Astrocyte (in vitro differentiated cells and primary cell): ENCODE data around the gene MNT. TPM values are rescaled to one million over a fixed set of nuclear protein-coding genes. Genes with fewer than 3 reads are reported as not detected.

Experiments used
- DNase-seq: peaks from one replicate; pipeline ENCODE4 v3.0.0-alpha.2; 2010; ENCODE audit warnings: low read depth
- FAIRE-seq: peaks from 2 replicates; lab custom pipeline; 2011; peaks lifted over from hg19 to GRCh38; lab: Jason Lieb, UNC
- H2AFZ ChIP-seq: 2 replicates; pipeline ENCODE4 v1.6.0; 2012; ENCODE audit warnings: low read depth, low read length, inconsistent platforms
- H3K27ac ChIP-seq: 2 replicates; pipeline ENCODE4 v1.5.1; 2011; ENCODE audit warnings: low read depth, low read length, inconsistent platforms
- H3K27me3 ChIP-seq: 2 replicates; pipeline ENCODE4 v1.6.0; 2011; ENCODE audit warnings: low read length, inconsistent platforms; ENCODE audit not compliant: insufficient read depth
- H3K36me3 ChIP-seq: 2 replicates; pipeline ENCODE4 v1.5.1; 2011; ENCODE audit warnings: low read length, inconsistent platforms; ENCODE audit not compliant: insufficient read depth
- H3K4me1 ChIP-seq: 2 replicates; pipeline ENCODE4 v1.5.1; 2011; ENCODE audit warnings: low read length, inconsistent platforms; ENCODE audit not compliant: insufficient read depth
- H3K4me2 ChIP-seq: 2 replicates; pipeline ENCODE4 v1.6.0; 2012; ENCODE audit warnings: low read length, inconsistent platforms
- H3K4me3 ChIP-seq: 2 replicates; pipeline ENCODE4 v1.5.1; 2011; ENCODE audit warnings: low read depth, mild to moderate bottlenecking, low read length, inconsistent platforms; ENCODE audit not compliant: insufficient read depth
- H3K79me2 ChIP-seq: 2 replicates; pipeline ENCODE4 v1.6.0; 2012; ENCODE audit warnings: mild to moderate bottlenecking, low read length, inconsistent platforms; ENCODE audit not compliant: insufficient read depth
- H3K9ac ChIP-seq: 2 replicates; pipeline ENCODE4 v1.6.0; 2012; ENCODE audit warnings: mild to moderate bottlenecking, low read length, inconsistent platforms
- H3K9me3 ChIP-seq: 2 replicates; pipeline ENCODE4 v1.5.1; 2012; ENCODE audit warnings: low read depth, mild to moderate bottlenecking, low read length, inconsistent platforms; ENCODE audit not compliant: insufficient read depth
- H4K20me1 ChIP-seq: 2 replicates; pipeline ENCODE4 v1.6.0; 2012; ENCODE audit warnings: low read length, inconsistent platforms; ENCODE audit not compliant: insufficient read depth
- H3K27ac Mint-ChIP-seq: one replicate; pipeline ENCODE4 v1.8.0; 2021; ENCODE audit warnings: mild to moderate bottlenecking, mixed read lengths; ENCODE audit not compliant: unreplicated experiment
- H3K27me3 Mint-ChIP-seq: one replicate; pipeline ENCODE4 v1.8.0; 2021; ENCODE audit warnings: low read depth, mixed read lengths; ENCODE audit not compliant: unreplicated experiment
- H3K36me3 Mint-ChIP-seq: one replicate; pipeline ENCODE4 v1.8.0; 2021; ENCODE audit warnings: low read depth, mixed read lengths; ENCODE audit not compliant: unreplicated experiment
- H3K4me1 Mint-ChIP-seq: one replicate; pipeline ENCODE4 v1.8.0; 2021; ENCODE audit warnings: low read depth, mixed read lengths; ENCODE audit not compliant: unreplicated experiment
- H3K4me3 Mint-ChIP-seq: one replicate; pipeline ENCODE4 v1.8.0; 2021; ENCODE audit warnings: mild to moderate bottlenecking, moderate library complexity, mixed read lengths; ENCODE audit not compliant: unreplicated experiment
- H3K9me3 Mint-ChIP-seq: one replicate; pipeline ENCODE4 v1.8.0; 2021; ENCODE audit warnings: mild to moderate bottlenecking, mixed read lengths; ENCODE audit not compliant: unreplicated experiment
- CTCF ChIP-seq: IDR thresholded peaks from 2 replicates; pipeline ENCODE4 v1.5.1; 2011; ENCODE audit warnings: low read depth, mild to moderate bottlenecking, inconsistent platforms, low read length, moderate library complexity; ENCODE audit not compliant: insufficient read depth
- EZH2 ChIP-seq: IDR thresholded peaks from 2 replicates; pipeline ENCODE4 v1.6.1; 2012; ENCODE audit warnings: mild to moderate bottlenecking, low read length, inconsistent platforms; ENCODE audit not compliant: insufficient read depth
- total RNA-seq: library from RNA; stranded (reverse); gene quantifications from 2 replicates; pipeline ENCODE4 v1.2.1, GENCODE V29; 2021

Gene MNT
- total RNA-seq, 1 donor from 2014 or later: 29.1 TPM

- H3K9me3 ChIP-seq: no peaks in the 10 kb centered on the region
- H3K4me2 ChIP-seq: no peak overlapping the region
- no peak for TF ChIP-seq CTCF
- no peak for TF ChIP-seq EZH2
- H3K4me3 ChIP-seq: no peak overlapping the region
- no peak for DNase-seq
- peaks cover 51% of the 10 kb centered on the region for H4K20me1 ChIP-seq
- Mint-ChIP-seq H3K27me3 (no peaks in the 10 kb centered on the region), H3K9me3 (no peaks in the 10 kb centered on the region), H3K4me3 (no peak overlapping the region), H3K4me1 (peaks cover 44% of the 10 kb centered on the region), H3K27ac (peak overlapping the region; percentile 86), H3K36me3 (no peaks in the 10 kb centered on the region)
- H3K79me2 ChIP-seq: peaks cover 71% of the 10 kb centered on the region
- no peak overlapping the region for H3K27ac ChIP-seq
- peaks cover 3% of the 10 kb centered on the region for H3K36me3 ChIP-seq
- peak overlapping the region; percentile 59 for H3K9ac ChIP-seq
- H3K4me1 ChIP-seq: peaks cover 62% of the 10 kb centered on the region
- no peak for FAIRE-seq
- H2AFZ ChIP-seq: no peak overlapping the region
- no peaks in the 10 kb centered on the region for H3K27me3 ChIP-seq
These were observed 6.1 kb downstream of the MNT start for GRCh38 chr17:2394775-2395201.

- peaks cover 71% of the 10 kb centered on the region for H3K79me2 ChIP-seq
- H3K4me1 ChIP-seq: peaks cover 59% of the 10 kb centered on the region
- FAIRE-seq: no peak
- Mint-ChIP-seq H3K9me3 (no peaks in the 10 kb centered on the region), H3K4me3 (peak overlapping the region; percentile 83), H3K36me3 (peaks cover 1% of the 10 kb centered on the region), H3K27ac (peak overlapping the region; percentile 86), H3K27me3 (no peaks in the 10 kb centered on the region), H3K4me1 (peaks cover 44% of the 10 kb centered on the region)
- H3K27ac ChIP-seq: peak overlapping the region; percentile 35
- peak overlapping the region; percentile 59 for H3K9ac ChIP-seq
- peak overlapping the region; percentile 96 for H3K4me2 ChIP-seq
- peak overlapping the region; percentile 31 for H3K4me3 ChIP-seq
- TF ChIP-seq CTCF (no peak), EZH2 (no peak)
- no peak for DNase-seq
- peaks cover 5% of the 10 kb centered on the region for H3K36me3 ChIP-seq
- H4K20me1 ChIP-seq: peaks cover 54% of the 10 kb centered on the region
- H3K27me3 ChIP-seq: no peaks in the 10 kb centered on the region
- H3K9me3 ChIP-seq: no peaks in the 10 kb centered on the region
- no peak overlapping the region for H2AFZ ChIP-seq
These were observed 6.7 kb downstream of the MNT start for GRCh38 chr17:2393954-2394749.
